Measurements from ENCODE around the gene INPP4A. TPM values are rescaled to one million over a fixed set of nuclear protein-coding genes. Genes with fewer than 3 reads are reported as not detected.

The INPP4A gene
- polyA plus RNA-seq, 1 donor (not counting 4 experiments of a cell fraction or from before 2014, with no cell fraction given) = 10.7 TPM

DNA sequence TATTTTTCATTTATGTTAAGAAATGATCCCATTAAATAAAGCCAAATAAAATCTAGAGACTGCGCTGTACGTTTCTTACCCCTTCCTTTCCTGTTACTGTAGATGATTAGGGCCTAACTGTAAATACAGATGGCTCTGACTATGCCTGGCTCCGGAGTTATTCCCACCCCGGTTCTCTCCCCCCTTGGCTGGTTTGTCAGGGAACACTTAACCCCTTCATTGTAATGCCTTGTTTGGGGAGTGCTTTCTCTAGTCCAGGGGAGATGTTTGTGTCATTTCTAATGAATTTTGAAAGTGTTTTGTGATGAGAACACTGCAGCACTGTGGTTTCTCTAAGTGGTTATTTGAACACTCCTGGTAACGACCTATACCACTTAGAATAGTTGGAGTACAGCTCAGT, 172.5 kb downstream of the INPP4A start:
- Histone ChIP-seq H3K36me3 (ENCODE audit: control insufficient read depth in 2 of 2, extremely low read depth in 1 of 2, insufficient read depth in 2 of 2, low read length in 2 of 2) (peaks cover 22 to 25% of the 10 kb centered on the region in 2 experiments), H3K27me3 (ENCODE audit: control insufficient read depth, extremely low read depth, insufficient read depth, low read length) (no peaks in the 10 kb centered on the region), H2AFZ (ENCODE audit: control insufficient read depth, low read length) (no peak overlapping the region), H3K9me3 (ENCODE audit: control insufficient read depth, low read depth, low read length) (no peaks in the 10 kb centered on the region), H3K79me2 (ENCODE audit: control insufficient read depth, insufficient read depth, low read length) (no peaks in the 10 kb centered on the region), H4K20me1 (ENCODE audit: control insufficient read depth, extremely low read depth, insufficient read depth, low read length) (no peaks in the 10 kb centered on the region), H3K4me3 (ENCODE audit: control insufficient read depth in 2 of 3, extremely low read depth in 1 of 3, insufficient read depth in 2 of 3, low read depth in 1 of 3, low read length in 3 of 3) (no peak overlapping the region), H3K9ac (ENCODE audit: control insufficient read depth, extremely low read depth, insufficient read depth, low read length) (no peak overlapping the region), H3K27ac (ENCODE audit: control insufficient read depth, insufficient read depth, low read length) (no peak overlapping the region), H3K9me1 (ENCODE audit: control insufficient read depth, extremely low read depth, insufficient read depth, low read length) (no peaks in the 10 kb centered on the region), H3K4me1 (ENCODE audit: control insufficient read depth, extremely low read depth, insufficient read depth, low read length) (no peaks in the 10 kb centered on the region), H3K4me2 (ENCODE audit: control insufficient read depth, extremely low read depth, insufficient read depth, low read depth, low read length) (no peak overlapping the region)
- FAIRE-seq (no peak), DNase-seq (ENCODE audit: low read depth, low spot score) (no peak)
- TF ChIP-seq, protein P1, sequence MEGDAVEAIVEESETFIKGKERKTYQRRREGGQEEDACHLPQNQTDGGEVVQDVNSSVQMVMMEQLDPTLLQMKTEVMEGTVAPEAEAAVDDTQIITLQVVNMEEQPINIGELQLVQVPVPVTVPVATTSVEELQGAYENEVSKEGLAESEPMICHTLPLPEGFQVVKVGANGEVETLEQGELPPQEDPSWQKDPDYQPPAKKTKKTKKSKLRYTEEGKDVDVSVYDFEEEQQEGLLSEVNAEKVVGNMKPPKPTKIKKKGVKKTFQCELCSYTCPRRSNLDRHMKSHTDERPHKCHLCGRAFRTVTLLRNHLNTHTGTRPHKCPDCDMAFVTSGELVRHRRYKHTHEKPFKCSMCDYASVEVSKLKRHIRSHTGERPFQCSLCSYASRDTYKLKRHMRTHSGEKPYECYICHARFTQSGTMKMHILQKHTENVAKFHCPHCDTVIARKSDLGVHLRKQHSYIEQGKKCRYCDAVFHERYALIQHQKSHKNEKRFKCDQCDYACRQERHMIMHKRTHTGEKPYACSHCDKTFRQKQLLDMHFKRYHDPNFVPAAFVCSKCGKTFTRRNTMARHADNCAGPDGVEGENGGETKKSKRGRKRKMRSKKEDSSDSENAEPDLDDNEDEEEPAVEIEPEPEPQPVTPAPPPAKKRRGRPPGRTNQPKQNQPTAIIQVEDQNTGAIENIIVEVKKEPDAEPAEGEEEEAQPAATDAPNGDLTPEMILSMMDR (optimal IDR thresholded peaks at IDR 0.05 in 1 of 3, IDR thresholded peaks at IDR 0.05 in 1 of 3, conservative IDR thresholded peaks at IDR 0.05 in 1 of 3; ENCODE audit: extremely low read depth in 1 of 3, insufficient read depth in 2 of 3, low read length in 3 of 3) = no peak
- TF ChIP-seq EZH2 (IDR thresholded peaks at IDR 0.05; ENCODE audit: low read length) = no peak
- dilution Hi-C loops (cut with MboI; ENCODE audit: extremely low pct_ligation_motif_present, low sequenced_read_pairs) = no loop called here

DNA sequence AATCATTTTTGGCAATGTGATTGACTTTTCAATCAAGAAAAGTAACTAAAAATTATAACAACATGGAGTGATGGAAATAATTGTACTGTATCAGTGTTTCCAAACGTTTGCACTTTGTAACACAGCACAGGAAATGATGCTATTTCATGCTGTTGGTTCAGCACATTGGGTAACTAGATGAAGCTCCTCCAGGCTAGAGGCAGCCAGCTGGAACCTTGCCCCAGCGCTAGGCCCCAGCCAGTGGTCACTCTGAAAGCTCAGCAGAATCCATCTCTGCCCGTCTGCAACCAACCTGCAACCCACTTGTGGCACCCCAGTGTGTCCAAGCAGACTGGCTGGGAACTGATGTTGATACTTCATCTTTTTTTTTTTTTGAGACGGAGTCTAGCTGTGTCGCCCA, 179.0 kb downstream of the INPP4A start:
- Histone ChIP-seq H3K27ac (ENCODE audit: control insufficient read depth, insufficient read depth, low read length) (no peak overlapping the region), H3K4me1 (ENCODE audit: control insufficient read depth, extremely low read depth, insufficient read depth, low read length) (no peaks in the 10 kb centered on the region), H3K27me3 (ENCODE audit: control insufficient read depth, extremely low read depth, insufficient read depth, low read length) (no peaks in the 10 kb centered on the region), H3K9me3 (ENCODE audit: control insufficient read depth, low read depth, low read length) (no peaks in the 10 kb centered on the region), H3K9me1 (ENCODE audit: control insufficient read depth, extremely low read depth, insufficient read depth, low read length) (no peaks in the 10 kb centered on the region), H2AFZ (ENCODE audit: control insufficient read depth, low read length) (no peak overlapping the region), H3K4me3 (ENCODE audit: control insufficient read depth in 2 of 3, extremely low read depth in 1 of 3, insufficient read depth in 2 of 3, low read depth in 1 of 3, low read length in 3 of 3) (no peak overlapping the region), H3K79me2 (ENCODE audit: control insufficient read depth, insufficient read depth, low read length) (no peaks in the 10 kb centered on the region), H3K9ac (ENCODE audit: control insufficient read depth, extremely low read depth, insufficient read depth, low read length) (no peak overlapping the region), H3K4me2 (ENCODE audit: control insufficient read depth, extremely low read depth, insufficient read depth, low read depth, low read length) (no peak overlapping the region), H4K20me1 (ENCODE audit: control insufficient read depth, extremely low read depth, insufficient read depth, low read length) (no peaks in the 10 kb centered on the region), H3K36me3 (ENCODE audit: control insufficient read depth in 2 of 2, extremely low read depth in 1 of 2, insufficient read depth in 2 of 2, low read length in 2 of 2) (no peaks in the 10 kb centered on the region)
- no peak for FAIRE-seq
- TF ChIP-seq, protein P1 (optimal IDR thresholded peaks at IDR 0.05 in 1 of 3, IDR thresholded peaks at IDR 0.05 in 1 of 3, conservative IDR thresholded peaks at IDR 0.05 in 1 of 3; ENCODE audit: extremely low read depth in 1 of 3, insufficient read depth in 2 of 3, low read length in 3 of 3) = no peak
- no peak for TF ChIP-seq EZH2 (IDR thresholded peaks at IDR 0.05; ENCODE audit: low read length)
- DNase-seq (ENCODE audit: low read depth, low spot score) = no peak
- dilution Hi-C loops (cut with MboI; ENCODE audit: extremely low pct_ligation_motif_present, low sequenced_read_pairs) = no loop called here
